GM12874 (cell line): ENCODE results near the gene DCLK2.

Experiments
- CTCF ChIP-seq: IDR thresholded peaks from 2 replicates; pipeline ENCODE4 v1.5.1; 2011; ENCODE audit warnings: low read depth, mild to moderate bottlenecking, control low read depth, low read length, moderate library complexity; ENCODE audit not compliant: insufficient read depth

The DCLK2 gene

GRCh38 chr4:150055467-150055866 lies 22.8 kb upstream of the DCLK2 start:
- no peak for TF ChIP-seq CTCF

- no peak for TF ChIP-seq CTCF
Measured at GRCh38 chr4:150056569-150056968, 21.7 kb upstream of the DCLK2 start.

GRCh38 chr4:150061086-150061776 lies 17.0 kb upstream of the DCLK2 start:
- TF ChIP-seq CTCF = no peak

- no peak for TF ChIP-seq CTCF
Measured at GRCh38 chr4:150063128-150063527, 15.1 kb upstream of the DCLK2 start.

- TF ChIP-seq CTCF = no peak
Measured at GRCh38 chr4:150065740-150066139, 12.5 kb upstream of the DCLK2 start.

GRCh38 chr4:150067859-150068258 lies 10.4 kb upstream of the DCLK2 start:
- no peak for TF ChIP-seq CTCF

GRCh38 chr4:150068300-150068960 lies 9.8 kb upstream of the DCLK2 start:
- TF ChIP-seq CTCF = no peak
